Activated T-helper 1 cell treated with anti-CD3 and anti-CD28 coated beads, Interleukin-2, amount 50 U/mL, for 16 hours (primary cell): Measurements from ENCODE around the gene GRID1.

ENCODE experiments used
- DNase-seq, 2 donors: peaks; one replicate each; pipeline ENCODE4 v3.0.0-alpha.2; 2020; ENCODE audit warnings: low read depth in 1 of 2, low spot score in 1 of 2

The GRID1 gene

GRCh38 chr10:86216886-86217285, 149.7 kb downstream of the GRID1 start:
- no peak for DNase-seq

- no peak for DNase-seq
Measured at GRCh38 chr10:86215712-86216111, 150.9 kb downstream of the GRID1 start.

DNA sequence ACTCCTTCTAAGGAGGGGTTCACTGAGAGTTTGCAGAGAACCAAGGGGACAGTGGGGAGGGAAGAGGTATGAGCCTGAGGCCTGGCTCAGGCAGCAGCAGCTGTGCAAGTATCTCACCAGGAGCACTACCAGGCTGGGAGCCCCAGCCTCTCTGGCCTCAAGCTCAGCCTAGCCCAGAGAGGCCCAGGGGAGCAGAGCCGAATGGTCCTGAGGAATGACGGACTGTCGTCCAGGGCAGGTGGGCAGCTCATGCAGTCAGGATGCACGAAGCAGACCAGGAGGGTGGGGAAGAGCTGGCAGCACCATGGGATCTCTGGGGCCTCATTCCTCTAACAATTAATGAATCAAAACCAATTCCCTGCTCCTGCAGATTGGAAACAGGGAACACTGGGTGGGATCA, 151.5 kb downstream of the GRID1 start:
- no peak for DNase-seq

DNA sequence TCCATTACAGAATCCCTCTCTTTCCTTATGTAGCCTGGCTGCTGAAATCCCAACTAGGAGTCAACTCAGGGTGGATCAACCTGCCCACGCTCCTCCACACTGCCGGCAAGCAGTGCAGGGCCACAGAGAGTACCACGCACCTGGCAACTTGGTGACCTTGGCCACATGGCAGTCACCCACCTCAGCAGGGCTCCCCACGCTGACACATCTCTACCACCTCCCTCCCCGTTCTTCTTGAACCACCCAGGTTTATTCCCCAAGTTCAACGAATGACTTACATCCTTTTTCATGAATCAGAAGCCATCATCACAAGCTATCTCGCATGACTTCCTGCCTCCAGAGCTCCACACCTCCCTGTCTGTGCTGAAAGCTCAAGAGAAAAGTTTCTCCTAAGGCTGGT, 153.4 kb downstream of the GRID1 start:
- no peak for DNase-seq

DNA sequence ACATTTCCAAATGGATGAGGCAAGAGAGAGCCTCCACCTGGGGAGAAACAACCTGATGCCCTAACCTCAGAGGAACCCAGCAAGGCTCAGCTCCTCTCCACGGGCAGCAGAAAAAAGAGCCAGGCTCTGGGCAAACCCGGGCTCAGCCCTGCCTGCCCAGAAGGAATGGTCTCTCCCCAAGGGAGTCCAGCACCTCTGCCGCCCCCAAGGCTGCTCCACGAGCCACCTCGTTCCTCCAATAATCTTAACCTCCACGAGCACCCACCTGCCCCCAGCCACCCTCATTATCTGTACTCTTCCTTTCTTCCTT, 154.2 kb downstream of the GRID1 start:
- DNase-seq = no peak

- DNase-seq = no peak
Measured at GRCh38 chr10:86211691-86212390, 154.8 kb downstream of the GRID1 start.

DNA sequence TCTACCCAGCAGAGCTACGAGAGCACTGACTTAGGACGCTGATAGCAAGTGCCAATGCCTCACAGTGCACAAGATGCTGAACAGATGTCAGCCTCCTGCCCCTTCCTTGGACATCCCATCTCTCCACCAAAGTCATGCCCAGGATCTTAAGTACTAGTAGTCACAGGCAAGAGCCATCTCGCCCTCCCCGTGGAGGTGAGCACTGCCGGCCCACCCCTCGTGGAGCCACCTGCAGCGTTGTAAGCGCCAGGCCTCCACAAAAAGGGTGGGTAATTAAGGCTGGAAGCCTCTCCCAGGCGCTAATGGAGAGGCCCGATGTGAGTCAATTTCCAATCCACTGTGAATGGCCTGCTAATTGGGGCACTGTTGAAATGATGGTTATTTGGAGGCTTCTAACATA, 156.2 kb downstream of the GRID1 start:
- no peak for DNase-seq

DNA sequence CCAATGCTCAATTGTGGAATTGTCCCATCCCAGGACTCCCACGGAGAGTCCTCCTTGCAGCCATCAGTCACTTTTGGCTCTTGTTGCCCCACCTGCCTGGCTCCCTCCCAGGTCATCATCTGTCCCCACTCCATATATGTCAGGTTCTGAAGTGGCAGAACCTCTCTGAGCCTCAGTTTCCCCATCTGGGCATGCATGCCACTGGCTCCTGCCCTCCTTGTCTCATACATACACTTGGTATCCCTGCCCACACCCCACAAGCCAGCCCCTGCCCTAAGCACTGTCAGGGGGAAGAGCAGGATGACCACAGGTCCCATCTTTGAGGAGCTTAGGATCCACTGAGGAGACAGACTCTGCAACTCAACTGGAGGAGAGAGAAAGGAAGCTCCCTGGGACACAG, 156.9 kb downstream of the GRID1 start:
- no peak for DNase-seq

- DNase-seq = no peak
Measured at GRCh38 chr10:86207226-86207625, 159.4 kb downstream of the GRID1 start.

GRCh38 chr10:86206240-86206579, 160.4 kb downstream of the GRID1 start:
- no peak for DNase-seq

DNA sequence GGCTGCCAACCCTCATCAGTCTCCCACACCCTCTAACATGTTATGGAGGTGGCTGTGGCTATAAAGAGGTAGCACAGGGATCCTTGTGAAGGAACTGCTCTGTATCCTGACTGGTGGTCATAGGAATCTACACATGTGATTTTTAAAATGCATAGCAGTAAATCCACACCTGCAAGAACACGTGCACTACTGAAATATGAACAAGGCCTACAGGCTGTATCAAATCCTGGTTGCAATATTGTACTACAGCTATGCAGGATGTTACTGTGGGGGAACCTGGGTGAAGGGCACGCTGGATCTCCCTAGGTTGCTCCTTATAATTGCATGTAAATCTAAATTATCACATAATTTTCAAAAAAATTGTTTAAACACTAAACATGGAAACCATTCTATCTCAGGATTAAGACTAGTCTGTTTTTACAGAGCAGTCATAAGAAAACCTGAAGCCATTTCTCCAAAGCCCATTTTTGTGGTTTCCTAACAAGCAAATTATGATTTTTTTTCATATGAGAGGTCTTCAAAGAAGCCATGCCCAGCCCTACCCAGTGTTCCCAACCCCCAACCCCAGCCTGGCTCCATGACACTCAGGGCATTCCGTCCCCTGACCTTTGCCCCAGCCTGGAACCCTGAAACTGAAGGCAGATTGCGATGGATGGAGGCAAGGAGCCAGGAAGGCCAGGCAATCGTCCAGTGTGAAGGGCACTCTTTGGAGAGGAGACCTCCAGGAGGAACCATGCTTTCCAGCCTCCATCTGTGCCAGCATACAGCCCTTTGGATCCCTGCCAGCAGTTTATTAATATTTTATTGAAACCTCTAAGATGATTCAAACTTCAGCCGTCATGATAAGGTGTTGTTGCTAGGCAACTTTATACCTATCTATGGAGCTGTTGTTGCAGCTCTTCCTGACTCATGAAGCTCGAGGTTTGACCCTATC, 161.0 kb downstream of the GRID1 start:
- no peak for DNase-seq

GRCh38 chr10:86204421-86205305, 161.9 kb downstream of the GRID1 start:
- no peak for DNase-seq

DNA sequence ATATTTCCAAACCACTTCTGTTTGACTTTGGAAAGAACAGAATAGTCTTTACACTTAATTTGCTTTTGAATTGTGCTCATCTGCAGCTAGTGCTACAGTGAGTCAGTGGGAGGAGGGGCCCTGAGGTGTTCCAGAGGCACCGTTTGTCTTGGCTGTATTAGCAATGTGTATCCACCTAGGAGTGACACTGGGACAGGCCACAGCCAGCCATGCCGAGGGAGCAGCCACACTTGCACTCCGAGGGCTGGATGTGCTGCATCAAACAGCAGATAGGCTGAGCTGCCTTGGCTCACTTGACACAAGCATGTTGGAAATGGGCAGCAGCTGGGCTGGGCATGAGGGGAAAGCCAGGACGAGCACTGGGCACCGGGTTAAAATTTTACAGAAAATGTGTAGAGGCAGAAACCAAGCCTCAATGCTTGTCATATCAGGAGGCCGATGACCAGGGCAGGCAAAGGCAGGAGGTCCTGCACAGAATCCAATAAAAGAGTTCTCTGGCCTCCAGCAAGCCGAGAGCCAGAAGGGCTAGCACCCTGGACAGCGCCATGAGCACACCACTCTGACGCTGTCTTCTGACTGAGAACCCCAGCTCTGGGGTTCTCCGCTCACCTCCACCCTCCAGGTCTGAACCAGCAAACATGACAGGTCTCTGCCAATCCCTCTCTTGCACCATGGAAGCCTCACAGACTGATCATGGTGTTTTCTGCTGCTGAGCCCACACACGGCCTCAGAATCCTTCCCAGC, 163.3 kb downstream of the GRID1 start:
- no peak for DNase-seq

DNA sequence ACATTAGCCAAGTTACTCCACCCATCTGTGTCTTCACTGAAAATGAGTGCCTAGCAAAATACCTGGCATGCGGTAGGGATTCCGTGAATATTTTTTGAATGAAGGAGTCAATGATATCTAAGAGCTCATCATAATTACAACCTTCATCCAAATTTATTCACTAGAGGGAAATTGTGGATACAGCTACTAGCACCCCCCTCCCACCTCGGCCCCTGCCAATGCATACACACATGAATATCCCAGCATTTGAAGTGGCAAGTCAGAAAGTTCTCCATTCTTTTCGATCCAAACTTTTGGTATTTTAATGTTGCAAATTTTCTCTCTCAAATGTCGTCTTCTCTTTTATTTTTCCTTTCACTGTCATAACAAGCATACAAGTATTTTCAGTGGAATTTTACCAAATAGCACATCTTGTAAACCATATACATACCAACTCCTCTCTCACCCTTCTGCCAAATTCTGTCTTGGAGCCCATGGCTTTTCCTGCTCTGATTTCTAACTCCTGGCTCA, 164.3 kb downstream of the GRID1 start:
- no peak for DNase-seq

GRCh38 chr10:86200867-86201266, 165.7 kb downstream of the GRID1 start:
- no peak for DNase-seq

DNA sequence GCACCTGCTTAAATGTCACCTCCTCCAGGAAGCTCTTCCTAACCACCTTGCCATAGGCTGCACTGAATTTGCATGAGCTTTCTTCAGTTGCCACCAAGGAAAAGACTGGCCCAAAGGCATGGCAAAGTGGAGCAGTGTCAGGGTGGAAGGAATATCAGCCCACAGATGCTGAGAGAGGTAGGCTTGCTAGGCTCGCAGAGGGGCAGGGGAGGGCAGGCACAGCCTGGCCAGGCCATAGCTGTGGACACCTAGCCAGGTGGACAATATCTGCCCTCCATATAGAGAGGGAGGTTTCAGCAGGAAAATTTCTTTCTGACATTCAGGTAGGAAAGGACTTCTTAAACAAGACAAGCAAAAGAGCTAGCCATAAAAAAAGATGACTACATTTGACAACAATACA, 166.3 kb downstream of the GRID1 start:
- DNase-seq = no peak

DNA sequence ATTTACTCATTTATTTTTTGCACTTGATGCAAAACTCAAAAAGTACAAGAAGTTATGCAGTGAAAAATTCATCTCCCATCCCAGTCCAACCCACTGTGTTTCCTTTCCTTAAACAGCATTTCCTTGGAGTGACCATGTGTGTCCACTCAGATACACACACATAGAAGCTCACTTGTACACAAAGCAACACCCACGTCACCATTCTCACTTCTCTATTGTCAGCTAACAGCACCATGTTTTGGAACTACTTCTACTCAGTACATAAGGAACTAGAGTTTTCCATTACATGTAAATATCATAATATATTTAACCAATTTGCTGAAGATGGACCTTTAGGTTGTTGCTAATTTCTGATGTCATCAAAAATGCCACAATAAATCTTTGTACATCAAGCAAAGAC, 167.6 kb downstream of the GRID1 start:
- no peak for DNase-seq

GRCh38 chr10:86198271-86198670, 168.3 kb downstream of the GRID1 start:
- no peak for DNase-seq

DNA sequence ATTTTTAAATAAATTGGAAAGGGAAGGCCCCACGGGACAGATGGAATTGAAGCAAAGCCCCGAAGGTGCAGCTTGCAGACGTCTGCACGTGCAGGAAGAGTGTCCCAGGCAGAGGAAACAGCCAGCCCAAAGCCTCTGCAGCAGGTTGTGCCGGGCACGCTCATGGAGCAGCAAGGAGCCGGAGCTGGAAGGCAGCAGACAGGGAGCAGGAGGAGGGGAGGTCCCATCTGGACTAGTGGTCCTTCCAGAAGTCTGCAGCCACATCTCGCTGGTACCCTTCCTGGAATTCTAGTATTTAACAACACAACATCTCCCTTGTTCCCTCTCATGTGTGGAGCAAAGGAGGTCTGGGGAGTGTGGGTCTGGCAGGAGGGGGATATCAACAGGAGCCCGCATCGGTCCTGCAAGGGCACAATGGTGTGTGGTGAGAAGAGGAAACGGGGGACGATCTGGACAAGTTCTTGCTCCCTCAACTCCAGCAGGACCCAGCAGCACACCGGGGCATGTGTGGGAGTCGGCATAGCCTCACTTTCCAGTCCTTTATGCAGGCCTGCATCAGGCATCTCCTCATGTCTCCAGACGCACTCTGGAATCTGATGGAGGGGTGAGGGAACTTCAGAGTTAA, 169.3 kb downstream of the GRID1 start:
- no peak for DNase-seq

DNA sequence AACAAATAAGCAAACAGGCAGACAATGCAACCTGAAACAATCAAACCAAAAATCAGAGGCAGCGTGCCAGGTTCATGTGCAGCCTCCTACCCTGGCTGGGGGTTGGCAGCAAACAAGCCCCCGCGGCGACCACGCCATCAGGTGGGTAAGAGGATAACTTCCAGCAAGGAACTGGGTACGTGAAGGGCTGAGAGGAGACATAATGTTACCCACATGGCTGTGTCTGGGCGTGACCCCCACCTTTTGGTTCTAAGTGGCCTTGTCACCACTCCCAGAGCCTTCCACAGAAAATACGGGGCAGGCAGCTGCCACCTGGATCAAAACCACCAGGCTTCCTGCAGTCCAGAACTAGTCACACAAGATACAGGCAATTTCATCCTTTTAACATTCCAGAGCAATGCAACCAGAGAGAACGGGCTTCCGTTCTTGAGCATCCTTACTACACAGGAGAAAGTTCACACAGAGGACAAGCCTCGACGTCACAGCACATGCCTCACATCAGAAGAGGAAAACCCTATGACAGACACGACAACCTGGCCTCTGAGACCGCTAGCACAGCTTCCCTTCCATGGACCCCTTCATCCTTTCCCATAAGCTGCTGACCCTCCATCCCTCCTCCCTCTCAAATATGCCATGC, 171.0 kb downstream of the GRID1 start:
- DNase-seq = no peak
